Keratinocyte (primary cell): ENCODE data around the gene ZNF778. TPM values are rescaled to one million over a fixed set of nuclear protein-coding genes. Genes with fewer than 3 reads are reported as not detected.

Experiments
- DNase-seq: peaks from one replicate; pipeline ENCODE4 v3.0.0-alpha.2; 2011; ENCODE audit warnings: low read depth, missing footprints, low spot score
- FAIRE-seq: peaks from 2 replicates; lab custom pipeline; 2011; peaks lifted over from hg19 to GRCh38; lab: Jason Lieb, UNC
- H2AFZ ChIP-seq: 2 replicates; pipeline ENCODE4 v1.6.0; 2012; ENCODE audit warnings: low read length, control low read depth, inconsistent platforms; ENCODE audit not compliant: control insufficient read depth
- H3K27ac ChIP-seq: 2 replicates; pipeline ENCODE4 v1.5.1; 2011; ENCODE audit warnings: low read length; ENCODE audit not compliant: control insufficient read depth, insufficient read depth
- H3K27me3 ChIP-seq: 3 replicates; pipeline ENCODE4 v1.6.0; 2011; ENCODE audit warnings: low read length; ENCODE audit not compliant: control insufficient read depth, insufficient read depth; ENCODE audit errors: extremely low read depth
- H3K36me3 ChIP-seq, 2 experiments: 2 replicates in 1 of 2; 3 replicates in 1 of 2; pipeline ENCODE4 v1.5.1; 2011; ENCODE audit warnings: low read length in 2 of 2, mild to moderate bottlenecking in 1 of 2; ENCODE audit not compliant: control insufficient read depth in 2 of 2, insufficient read depth in 2 of 2; ENCODE audit errors: extremely low read depth in 1 of 2
- H3K4me1 ChIP-seq: 3 replicates; pipeline ENCODE4 v1.5.1; 2011; ENCODE audit warnings: low read length; ENCODE audit not compliant: control insufficient read depth, insufficient read depth; ENCODE audit errors: extremely low read depth
- H3K4me2 ChIP-seq: 3 replicates; pipeline ENCODE4 v1.6.0; 2011; ENCODE audit warnings: low read depth, low read length; ENCODE audit not compliant: control insufficient read depth, insufficient read depth; ENCODE audit errors: extremely low read depth
- H3K4me3 ChIP-seq, 3 experiments: fragments of 200-600 bp in 1 of 3; sonication (generic) in 1 of 3; 2 replicates in 2 of 3; 3 replicates in 1 of 3; pipeline ENCODE4 v1.5.1; 2011 to 2016; ENCODE audit warnings: low read length in 3 of 3, mild to moderate bottlenecking in 3 of 3, control low read depth in 2 of 3, inconsistent platforms in 1 of 3, low read depth in 1 of 3, mixed read lengths in 1 of 3, mixed run types in 1 of 3, moderate library complexity in 1 of 3; ENCODE audit not compliant: control insufficient read depth in 2 of 3, insufficient read depth in 2 of 3; ENCODE audit errors: extremely low read depth in 1 of 3
- H3K79me2 ChIP-seq: 2 replicates; pipeline ENCODE4 v1.6.0; 2012; ENCODE audit warnings: low read length; ENCODE audit not compliant: control insufficient read depth, insufficient read depth
- H3K9ac ChIP-seq: 3 replicates; pipeline ENCODE4 v1.6.0; 2011; ENCODE audit warnings: low read length; ENCODE audit not compliant: control insufficient read depth, insufficient read depth; ENCODE audit errors: extremely low read depth
- H3K9me1 ChIP-seq: 3 replicates; pipeline ENCODE4 v1.6.0; 2011; ENCODE audit warnings: low read length; ENCODE audit not compliant: control insufficient read depth, insufficient read depth; ENCODE audit errors: extremely low read depth
- H3K9me3 ChIP-seq: 2 replicates; pipeline ENCODE4 v1.5.1; 2012; ENCODE audit warnings: low read depth, low read length; ENCODE audit not compliant: control insufficient read depth
- H4K20me1 ChIP-seq: 3 replicates; pipeline ENCODE4 v1.6.0; 2011; ENCODE audit warnings: low read length; ENCODE audit not compliant: control insufficient read depth, insufficient read depth; ENCODE audit errors: extremely low read depth
- CTCF ChIP-seq, 3 experiments: IDR thresholded peaks in 1 of 3; conservative IDR thresholded peaks in 1 of 3; optimal IDR thresholded peaks in 1 of 3; 2 replicates in 2 of 3; 3 replicates in 1 of 3; pipeline versions ENCODE3 to v1.5.1; 2011; ENCODE audit warnings: low read length in 3 of 3, mild to moderate bottlenecking in 3 of 3, moderate library complexity in 2 of 3, control low read depth in 1 of 3, inconsistent platforms in 1 of 3; ENCODE audit not compliant: insufficient read depth in 2 of 3; ENCODE audit errors: extremely low read depth in 1 of 3
- EZH2 ChIP-seq: IDR thresholded peaks from one replicate; pipeline ENCODE4 v1.6.1; 2012; ENCODE audit warnings: inconsistent platforms, mild to moderate bottlenecking, low read length, moderate library complexity
- dilution Hi-C: fragments of 300-500 bp; cut with MboI; formaldehyde crosslinking; loops from one replicate; pipeline ENCODE4 v1.7.0; 2020; ENCODE audit warnings: low sequenced_read_pairs; ENCODE audit not compliant: extremely low pct_ligation_motif_present
- polyA plus RNA-seq, 5 experiments: library from polyadenylated mRNA; depleted of rRNA in 3 of 5; stranded (reverse) in 3 of 5; stranded (forward) in 1 of 5; unstranded in 1 of 5; fragments of >200 nt; gene quantifications; 1 replicate in 1 of 5; 2 replicates in 3 of 5; 3 replicates in 1 of 5; pipeline versions ENCODE4 v1.2.1 to v1.2.3, GENCODE V29; 2011 to 2012; ENCODE audit warnings: missing spikeins in 2 of 5, low read depth in 1 of 5, low replicate concordance in 1 of 5

ZNF778 gene
- polyA plus RNA-seq, 1 donor (not counting 4 experiments of a cell fraction or from before 2014, with no cell fraction given), result 6.2 TPM

- peaks cover 16% of the 10 kb centered on the region for H3K27me3 ChIP-seq
- no peak for FAIRE-seq
- dilution Hi-C loops, result no loop called here
Observed at GRCh38 chr16:89194340-89195311, 22.9 kb upstream of the ZNF778 start.

GRCh38 chr16:89195521-89196171 is 21.9 kb upstream of the ZNF778 start:
- H3K4me1 ChIP-seq, result no peaks in the 10 kb centered on the region
- H3K9me1 ChIP-seq, result no peaks in the 10 kb centered on the region
- no peak for TF ChIP-seq CTCF (optimal IDR thresholded peaks at IDR 0.05 in 1 of 3, IDR thresholded peaks at IDR 0.05 in 1 of 3, conservative IDR thresholded peaks at IDR 0.05 in 1 of 3; ENCODE audit: extremely low read depth in 1 of 3, insufficient read depth in 2 of 3, low read length in 3 of 3)
- no peak for TF ChIP-seq EZH2
- H3K9ac ChIP-seq, result no peak overlapping the region
- H2AFZ ChIP-seq, result no peak overlapping the region
- H3K27me3 ChIP-seq, result peaks cover 26% of the 10 kb centered on the region
- H3K27ac ChIP-seq, result no peak overlapping the region
- H3K4me3 ChIP-seq, result no peak overlapping the region
- no peaks in the 10 kb centered on the region for H3K79me2 ChIP-seq
- DNase-seq, result no peak
- no peaks in the 10 kb centered on the region for H3K36me3 ChIP-seq
- H3K9me3 ChIP-seq, result no peaks in the 10 kb centered on the region
- FAIRE-seq, result no peak
- H4K20me1 ChIP-seq, result no peaks in the 10 kb centered on the region
- H3K4me2 ChIP-seq, result no peak overlapping the region
- dilution Hi-C loops, result no loop called here

More at GRCh38 chr16:89194340-89195311, 22.9 kb upstream of the ZNF778 start:
- peaks cover 3% of the 10 kb centered on the region for H4K20me1 ChIP-seq
- H3K4me2 ChIP-seq, result no peak overlapping the region
- no peak overlapping the region for H3K9ac ChIP-seq
- H3K27ac ChIP-seq, result no peak overlapping the region
- H2AFZ ChIP-seq, result no peak overlapping the region
- no peak for TF ChIP-seq CTCF (optimal IDR thresholded peaks at IDR 0.05 in 1 of 3, IDR thresholded peaks at IDR 0.05 in 1 of 3, conservative IDR thresholded peaks at IDR 0.05 in 1 of 3; ENCODE audit: extremely low read depth in 1 of 3, insufficient read depth in 2 of 3, low read length in 3 of 3)
- TF ChIP-seq EZH2, result no peak
- no peak overlapping the region for H3K4me3 ChIP-seq
- no peaks in the 10 kb centered on the region for H3K9me1 ChIP-seq
- no peaks in the 10 kb centered on the region for H3K36me3 ChIP-seq
- no peaks in the 10 kb centered on the region for H3K4me1 ChIP-seq
- no peaks in the 10 kb centered on the region for H3K79me2 ChIP-seq
- no peaks in the 10 kb centered on the region for H3K9me3 ChIP-seq
- no peak for DNase-seq
